GM21515 (cell line): ENCODE results near the gene LMNA.
A peak's percentile ranks its signal among the peaks of the same experiment; 100 is the strongest.
"Not testable (repeated sequence)": the region's sequence is repeated elsewhere in the genome, so short reads cannot be mapped to it uniquely, and the experiment has no call there.

Experiments used
- ATAC-seq: cut with Tn5 transposase; IDR thresholded peaks from one replicate; pipeline ENCODE4 v1.9.1; 2021; ENCODE audit not compliant: unreplicated experiment

LMNA gene

GRCh38 chr1:156104065-156104810, 10.3 kb upstream of the LMNA start:
- no peak for ATAC-seq

- no peak for ATAC-seq
Measured at GRCh38 chr1:156104861-156105832, 9.4 kb upstream of the LMNA start.

- no peak for ATAC-seq
Measured at GRCh38 chr1:156106624-156107488, 7.7 kb upstream of the LMNA start.

- no peak for ATAC-seq
Measured at GRCh38 chr1:156108057-156108456, 6.5 kb upstream of the LMNA start.

- no peak for ATAC-seq
Measured at GRCh38 chr1:156108664-156109241, 5.8 kb upstream of the LMNA start.

GRCh38 chr1:156110252-156110651, 4.3 kb upstream of the LMNA start:
- ATAC-seq = no peak

- no peak for ATAC-seq
Measured at GRCh38 chr1:156111355-156111962, 3.1 kb upstream of the LMNA start.

GRCh38 chr1:156112276-156113137, 2.0 kb upstream of the LMNA start:
- ATAC-seq = no peak

GRCh38 chr1:156113282-156113950, 1.1 kb upstream of the LMNA start:
- ATAC-seq = no peak

- peak; percentile 21 for ATAC-seq
Measured at GRCh38 chr1:156114919-156115513, 505 bp downstream of the LMNA start.

- no peak for ATAC-seq
Measured at GRCh38 chr1:156115514-156116374, 1.2 kb downstream of the LMNA start.

- ATAC-seq = not testable (repeated sequence)
Measured at GRCh38 chr1:156116731-156117130, 2.2 kb downstream of the LMNA start.

GRCh38 chr1:156117414-156118176, 3.1 kb downstream of the LMNA start:
- ATAC-seq = no peak

GRCh38 chr1:156118177-156118868, 3.8 kb downstream of the LMNA start:
- no peak for ATAC-seq

GRCh38 chr1:156119503-156120209, 5.1 kb downstream of the LMNA start:
- ATAC-seq = no peak
